HL-60 (cell line): ENCODE measurements around the gene AHI1.

ENCODE experiments used
- DNase-seq, 2 experiments: peaks; one replicate each; pipeline ENCODE4 v3.0.0-alpha.2; 2010 to 2020; ENCODE audit warnings: low read depth in 1 of 2, low spot score in 1 of 2
- H3K27ac ChIP-seq: fragments of 250-450 bp; sonication (Bioruptor Pico); replicated peaks from 2 replicates; pipeline ENCODE4 v1.5.1; 2020; ENCODE audit warnings: mild to moderate bottlenecking, moderate library complexity
- H3K27me3 ChIP-seq: fragments of 250-450 bp; sonication (Bioruptor Pico); 2 replicates; pipeline ENCODE4 v1.5.1; 2021; ENCODE audit warnings: mild to moderate bottlenecking, moderate library complexity; ENCODE audit not compliant: insufficient read depth, poor library complexity, severe bottlenecking
- H3K4me3 ChIP-seq: replicated peaks from 2 replicates; pipeline ENCODE4 v1.5.1; 2011; ENCODE audit warnings: mild to moderate bottlenecking, control low read depth, low read length; ENCODE audit not compliant: insufficient read depth
- CTCF ChIP-seq: IDR thresholded peaks from one replicate; pipeline ENCODE4 v1.5.1; 2011; ENCODE audit warnings: low read length, control low read depth, inconsistent platforms; ENCODE audit not compliant: insufficient read depth
- GABPA ChIP-seq: IDR thresholded peaks from 2 replicates; pipeline ENCODE4 v1.6.1; 2012; ENCODE audit warnings: low read depth
- POLR2AphosphoS5 ChIP-seq: IDR thresholded peaks from 2 replicates; pipeline ENCODE4 v1.6.1; 2012; ENCODE audit warnings: low read depth
- REST ChIP-seq: IDR thresholded peaks from 2 replicates; pipeline ENCODE4 v1.6.1; 2012; ENCODE audit warnings: low read depth; ENCODE audit not compliant: insufficient replicate concordance
- SPI1 ChIP-seq: IDR thresholded peaks from 2 replicates; pipeline ENCODE4 v1.6.1; 2012; ENCODE audit warnings: low read depth, mild to moderate bottlenecking, borderline replicate concordance

AHI1 gene

GRCh38 chr6:135281227-135281626 lies 216.3 kb downstream of the AHI1 start:
- DNase-seq, result peak; percentile 76 to 93
- no peaks in the 10 kb centered on the region for H3K27me3 ChIP-seq
- H3K4me3 ChIP-seq, result no peak overlapping the region
- peak overlapping the region; percentile 96 for H3K27ac ChIP-seq
- TF ChIP-seq GABPA (no peak), POLR2AphosphoS5 (no peak), REST (no peak), SPI1 (no peak; the same call in 1 of the 2 replicates), CTCF (no peak)

- H3K27ac ChIP-seq, result peak overlapping the region; percentile 96
- peak; percentile 56 to 90 for DNase-seq
- no peak overlapping the region for H3K4me3 ChIP-seq
- no peak for TF ChIP-seq REST
- peak; percentile 84 for TF ChIP-seq SPI1
- TF ChIP-seq GABPA, result no peak
- peak; percentile 35; the same call in 1 of the 2 replicates for TF ChIP-seq POLR2AphosphoS5
- TF ChIP-seq CTCF, result no peak
- H3K27me3 ChIP-seq, result no peaks in the 10 kb centered on the region
Measured at GRCh38 chr6:135280375-135281136, 217.0 kb downstream of the AHI1 start.

GRCh38 chr6:135277422-135277821 lies 220.1 kb downstream of the AHI1 start:
- no peak for TF ChIP-seq REST
- TF ChIP-seq SPI1, result no peak
- TF ChIP-seq POLR2AphosphoS5, result no peak
- no peak for TF ChIP-seq GABPA
- no peak for TF ChIP-seq CTCF

More at GRCh38 chr6:135277422-135277821, 220.1 kb downstream of the AHI1 start:
- H3K27ac ChIP-seq, result no peak overlapping the region
- no peak overlapping the region for H3K4me3 ChIP-seq
- no peak for DNase-seq
- no peaks in the 10 kb centered on the region for H3K27me3 ChIP-seq
